GM04503 (cell line): ENCODE data around the gene EFHD1.
"Not testable (repeated sequence)": the region's sequence is repeated elsewhere in the genome, so short reads cannot be mapped to it uniquely, and the experiment has no call there.

Source experiments
- DNase-seq: peaks from one replicate; pipeline ENCODE4 v3.0.0-alpha.2; 2012; ENCODE audit warnings: low read depth

EFHD1 gene

DNA sequence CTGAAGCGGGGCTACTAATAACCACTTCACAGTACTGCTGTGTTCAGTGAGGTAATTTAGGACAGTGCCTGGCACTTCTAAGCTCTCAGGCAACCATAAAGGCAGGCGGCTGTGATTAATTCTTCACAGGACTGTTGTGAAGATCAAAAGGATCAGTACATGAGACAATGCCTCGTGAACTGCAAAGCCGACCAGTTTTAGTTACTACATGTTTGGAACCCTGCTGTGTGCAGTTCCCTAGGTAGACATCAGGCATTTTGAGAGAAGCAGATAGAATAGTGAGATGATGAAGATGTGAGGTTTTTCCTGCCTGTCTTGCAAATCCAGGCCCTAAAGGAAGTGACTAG is 19.1 kb downstream of the EFHD1 start:
- DNase-seq, result peak; percentile 38

DNA sequence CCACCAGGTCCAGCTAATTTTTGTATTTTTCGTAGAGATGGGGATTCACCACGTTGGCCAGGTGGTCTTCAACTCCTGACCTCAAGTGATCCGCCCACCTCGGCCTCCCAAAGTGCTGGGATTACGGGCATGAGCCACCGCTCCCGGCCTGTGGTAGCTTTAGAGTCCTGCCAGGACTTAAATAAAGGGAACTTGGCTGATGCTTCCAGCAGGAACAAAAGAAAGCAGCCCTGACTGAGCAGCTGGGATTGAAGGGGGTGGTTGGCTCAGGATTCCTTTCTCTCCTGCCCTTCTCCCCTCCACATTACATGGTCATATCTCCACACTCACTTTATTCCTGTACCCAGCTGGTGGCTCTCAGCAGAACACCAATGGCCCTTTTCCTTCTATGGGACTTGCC is 20.0 kb downstream of the EFHD1 start:
- DNase-seq, result no peak

DNA sequence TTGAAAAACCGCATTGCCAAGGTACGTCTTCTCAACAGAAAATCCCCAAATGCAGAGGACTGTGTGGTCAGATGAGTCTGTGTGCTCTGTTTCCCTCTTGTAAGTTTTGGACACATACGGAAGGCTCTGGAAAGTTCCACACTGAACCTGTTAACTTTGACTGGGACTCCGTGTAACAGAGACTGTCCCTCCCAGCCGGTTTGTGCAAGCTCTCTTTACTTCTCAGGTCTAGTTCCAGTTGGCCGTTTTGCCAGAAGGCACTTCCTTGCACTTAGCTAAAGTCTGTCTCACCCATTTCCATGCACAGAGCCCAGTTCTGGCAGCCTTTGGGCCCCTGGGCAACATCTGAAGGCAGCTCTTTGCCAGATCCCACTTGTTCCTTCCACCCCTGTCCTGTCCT is 22.0 kb downstream of the EFHD1 start:
- DNase-seq, result no peak

DNA sequence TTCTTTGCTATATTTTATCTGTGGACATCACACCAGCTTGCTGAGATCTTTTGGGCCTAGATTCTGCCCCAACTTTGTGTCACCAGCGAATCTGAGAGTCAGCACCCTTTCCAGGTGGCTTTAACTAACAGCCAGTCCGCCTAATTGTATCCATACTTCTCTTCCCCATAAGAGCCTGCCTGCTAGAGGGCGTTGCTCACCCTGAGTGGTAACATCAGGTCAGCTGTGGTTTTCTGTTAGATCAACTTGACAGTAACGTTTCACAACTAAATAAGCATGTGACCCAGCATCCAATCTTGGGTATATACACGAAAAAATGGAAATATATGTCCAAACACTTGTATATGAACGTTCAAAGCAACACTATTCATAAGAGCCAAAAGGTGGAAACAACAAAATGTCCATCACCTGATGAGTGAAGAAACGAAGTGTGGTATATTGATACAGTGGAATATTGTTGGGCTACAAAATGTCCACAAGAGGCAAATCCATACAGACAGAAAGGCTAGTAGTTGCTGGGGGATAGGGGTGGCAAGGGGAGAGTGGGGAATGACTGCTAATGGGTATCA is 24.9 kb downstream of the EFHD1 start:
- DNase-seq, result no peak

DNA sequence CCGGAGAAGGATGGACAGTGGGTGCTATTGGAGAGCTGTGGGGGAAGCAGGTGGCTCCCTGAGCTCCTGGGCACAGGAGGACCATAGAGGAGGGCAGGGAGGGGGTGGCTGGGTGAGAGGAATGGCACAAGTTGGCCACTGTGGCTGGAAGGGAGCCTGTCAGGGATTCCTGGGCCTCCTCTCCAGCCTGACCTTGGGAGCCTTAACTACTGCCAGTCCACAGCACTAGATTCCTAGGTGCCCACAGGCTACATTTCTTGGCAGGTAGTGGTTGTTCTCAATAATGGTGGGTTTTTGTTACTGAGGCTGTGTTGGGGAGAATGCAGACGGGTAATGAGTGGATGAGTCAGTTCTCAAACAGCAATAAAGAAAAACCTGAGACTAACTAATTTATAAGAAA is 26.0 kb downstream of the EFHD1 start:
- DNase-seq, result no peak

DNA sequence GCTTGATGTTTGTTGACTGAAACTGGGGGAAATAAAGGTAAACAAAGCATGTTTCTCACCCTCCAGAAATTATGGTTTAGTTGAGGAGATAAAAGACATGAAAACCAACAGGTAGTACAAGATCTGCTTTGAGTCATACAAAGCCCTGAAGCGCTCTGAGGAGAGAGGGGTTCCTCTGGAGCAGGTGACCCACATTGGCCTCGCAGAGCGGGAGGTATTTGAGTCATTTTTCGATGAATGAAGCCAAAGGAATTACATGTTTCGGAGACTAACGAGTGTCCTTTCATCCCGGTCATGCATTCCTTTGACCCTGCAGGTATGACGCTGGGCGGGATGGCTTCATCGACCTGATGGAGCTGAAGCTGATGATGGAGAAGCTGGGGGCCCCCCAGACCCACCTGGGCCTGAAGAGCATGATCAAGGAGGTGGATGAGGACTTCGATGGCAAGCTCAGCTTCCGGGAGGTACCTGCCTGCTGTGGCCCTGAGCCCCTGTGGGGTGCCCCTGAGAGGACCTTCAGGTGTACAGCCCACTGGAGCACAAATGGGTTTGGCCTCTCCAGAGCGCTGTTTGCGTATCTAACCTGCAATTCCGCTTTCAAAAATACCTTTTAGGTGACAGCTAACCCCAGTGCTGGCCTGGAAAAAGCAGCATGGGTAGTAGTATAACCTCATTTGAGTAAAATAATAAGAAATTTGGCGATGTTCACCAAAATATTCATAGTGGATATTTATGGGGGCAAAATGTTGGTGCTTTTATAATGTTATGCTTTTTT is 29.3 kb downstream of the EFHD1 start:
- DNase-seq, result no peak

DNA sequence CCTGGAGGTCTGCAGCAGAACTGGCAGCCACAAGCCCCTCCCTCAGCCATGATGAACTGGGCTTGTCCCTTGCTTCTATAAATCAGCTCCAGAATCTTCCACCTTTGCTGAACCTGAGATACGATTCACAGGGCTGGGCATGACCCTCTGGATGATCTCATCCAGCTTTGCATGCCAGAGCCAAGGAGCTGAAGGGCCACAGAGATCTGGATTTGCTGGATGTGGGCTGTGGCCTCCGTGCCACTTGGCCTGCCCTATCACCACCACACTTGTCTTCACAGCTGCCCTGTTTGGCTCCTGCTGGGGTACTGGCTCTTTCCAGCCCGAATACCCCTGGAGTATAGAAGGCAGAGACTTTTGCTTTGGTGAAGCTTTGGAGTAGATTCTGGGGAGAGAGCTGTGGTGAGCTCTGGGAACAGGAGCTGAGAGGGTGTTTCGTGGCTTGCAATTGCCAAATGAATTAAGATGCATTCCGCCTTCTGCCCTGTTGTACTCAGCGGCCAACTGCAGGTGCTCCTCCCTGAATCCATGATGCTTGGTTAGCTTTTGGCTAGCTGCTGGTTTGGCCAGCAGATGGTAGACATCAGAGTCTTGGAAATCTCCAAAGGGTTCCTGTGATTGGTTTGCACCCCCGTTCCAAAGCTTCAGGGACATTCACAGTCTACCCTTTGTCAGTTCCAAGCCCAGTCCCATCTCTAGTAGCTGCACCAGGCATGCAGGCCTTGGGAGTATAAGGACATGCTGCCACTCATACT is 32.8 kb downstream of the EFHD1 start:
- DNase-seq, result no peak

DNA sequence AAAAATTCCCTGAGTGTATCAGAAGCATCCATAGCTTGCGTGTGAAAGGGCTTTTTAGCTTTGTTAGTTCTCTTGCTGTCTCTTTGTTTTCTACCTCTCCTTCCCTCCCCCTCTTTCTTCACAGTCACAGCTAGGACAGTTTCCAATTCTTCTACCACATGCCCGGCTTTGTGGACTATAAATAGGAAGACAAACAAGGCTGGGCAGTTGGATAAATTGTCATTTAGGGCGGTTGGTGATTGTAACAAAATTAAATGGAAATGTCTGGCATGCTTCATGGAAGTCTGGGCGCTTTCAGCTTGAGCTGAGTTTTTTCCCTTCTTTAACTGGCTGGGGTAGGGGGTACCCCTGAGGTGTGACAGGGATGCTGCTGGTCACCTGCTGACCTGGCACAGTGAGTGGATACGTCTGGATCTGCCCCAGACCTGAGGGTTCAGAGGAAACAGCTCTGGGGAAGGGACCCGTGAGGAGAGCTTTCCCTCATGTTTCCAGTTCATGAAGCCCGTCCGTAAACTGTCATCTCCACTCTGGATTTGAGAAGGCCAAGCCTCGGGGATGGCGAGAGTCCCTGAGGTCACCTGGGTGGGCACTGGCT is 34.7 kb downstream of the EFHD1 start:
- DNase-seq, result no peak

DNA sequence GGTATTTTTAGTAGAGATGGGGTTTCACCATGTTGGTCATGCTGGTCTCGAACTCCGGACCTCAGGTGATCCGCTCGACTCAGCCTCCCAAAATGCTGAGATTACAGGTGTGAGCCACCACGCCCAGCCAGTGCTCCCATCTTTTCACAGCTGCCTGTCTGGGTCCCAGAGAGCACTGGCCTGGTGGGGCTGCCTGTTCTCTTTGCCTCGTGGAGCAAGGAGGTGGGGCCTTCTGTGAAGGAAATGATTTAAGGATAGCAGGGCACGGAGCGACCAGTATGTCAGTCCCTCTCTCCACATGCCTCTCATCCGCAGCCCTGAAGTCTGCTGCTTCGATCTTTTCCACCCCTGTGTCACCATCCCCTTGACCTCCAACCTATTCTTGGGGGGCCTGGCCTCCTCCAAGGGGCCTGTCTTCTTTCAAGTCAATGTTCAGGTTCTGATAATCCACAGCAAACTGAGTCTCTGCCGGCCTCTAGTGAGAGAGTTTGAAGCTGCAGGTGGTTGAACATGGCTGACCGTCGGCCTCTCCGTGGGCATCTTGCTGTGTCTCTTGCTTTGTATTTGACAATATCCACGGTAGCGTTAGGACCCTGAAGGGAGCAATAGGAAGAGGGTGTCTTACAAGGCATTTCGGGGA is 35.5 kb downstream of the EFHD1 start:
- DNase-seq, result no peak

DNA sequence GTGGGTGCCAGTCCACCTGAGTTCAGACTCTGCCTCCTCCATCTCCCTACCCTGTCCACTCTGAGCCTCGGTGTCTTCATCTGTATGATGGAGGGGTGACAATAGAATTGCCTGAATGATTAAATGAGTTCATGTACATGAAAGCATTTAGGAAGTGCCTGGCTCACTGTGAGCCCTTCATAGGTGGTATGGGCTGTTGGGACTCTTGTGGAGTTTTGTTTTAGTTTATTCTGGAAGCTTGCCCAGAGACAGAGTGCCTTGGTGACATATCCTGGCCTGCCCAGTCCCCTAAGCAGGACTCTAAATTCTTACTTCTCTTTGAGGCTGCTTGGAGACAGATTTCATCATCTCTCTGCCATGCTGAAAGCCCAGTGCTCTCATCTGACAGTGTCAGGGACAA is 39.2 kb downstream of the EFHD1 start:
- DNase-seq, result no peak

DNA sequence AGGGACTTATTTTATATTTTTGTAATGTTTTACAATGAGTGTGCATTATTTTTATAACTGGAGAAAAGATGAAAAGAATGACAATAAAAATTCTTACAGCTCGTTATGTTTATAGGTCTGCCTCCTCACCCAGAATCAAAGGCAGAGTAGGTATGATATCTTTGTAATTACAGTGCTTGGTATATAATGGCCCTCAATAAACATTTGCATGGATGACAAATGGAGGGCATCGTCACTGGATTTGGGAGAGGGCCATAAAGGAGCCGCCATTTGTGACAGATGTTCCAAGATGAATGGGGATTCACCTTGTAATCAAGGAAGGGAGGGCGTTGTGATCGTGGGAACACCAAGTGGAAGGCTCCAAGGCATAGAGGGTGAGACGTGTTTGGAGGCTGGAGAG is 41.1 kb downstream of the EFHD1 start:
- DNase-seq, result no peak

DNA sequence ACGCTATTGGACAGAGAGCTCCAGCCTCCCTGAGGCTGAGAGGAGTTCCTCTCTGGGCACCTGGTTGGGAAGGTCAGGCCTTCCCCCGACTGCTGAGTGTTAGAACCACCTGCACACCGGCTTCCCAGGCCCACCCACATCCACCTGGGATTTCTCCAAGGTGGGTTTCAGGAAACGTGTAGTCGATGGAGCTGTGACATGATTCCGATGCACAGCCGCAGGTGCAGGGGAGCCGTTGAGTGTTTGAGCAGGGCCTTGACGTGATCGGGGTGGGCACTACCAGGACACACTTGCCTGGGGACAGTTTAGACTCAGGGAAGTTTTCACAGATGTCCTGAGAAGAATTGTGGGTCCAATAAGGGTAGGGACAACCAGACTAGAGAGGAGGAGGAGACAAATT is 42.0 kb downstream of the EFHD1 start:
- no peak for DNase-seq

DNA sequence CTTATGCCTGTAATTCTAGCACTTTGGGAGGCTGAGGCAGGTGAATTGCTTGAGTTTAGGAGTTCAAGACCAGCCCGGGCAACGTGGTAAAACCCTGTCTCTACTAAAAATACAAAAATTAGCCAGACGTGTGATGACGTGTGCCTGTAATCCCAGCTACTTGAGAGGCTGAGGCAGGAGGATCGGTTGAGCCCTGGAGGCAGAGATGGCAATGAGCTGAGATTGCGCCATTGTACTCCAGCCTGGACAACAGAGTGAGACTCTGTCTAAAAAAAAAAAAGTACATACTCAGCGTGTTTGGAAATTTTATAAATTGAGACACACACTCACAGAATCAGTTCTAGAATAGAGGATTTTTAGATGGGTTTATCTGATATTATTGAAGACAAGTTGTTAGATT is 46.6 kb downstream of the EFHD1 start:
- DNase-seq, result no peak

DNA sequence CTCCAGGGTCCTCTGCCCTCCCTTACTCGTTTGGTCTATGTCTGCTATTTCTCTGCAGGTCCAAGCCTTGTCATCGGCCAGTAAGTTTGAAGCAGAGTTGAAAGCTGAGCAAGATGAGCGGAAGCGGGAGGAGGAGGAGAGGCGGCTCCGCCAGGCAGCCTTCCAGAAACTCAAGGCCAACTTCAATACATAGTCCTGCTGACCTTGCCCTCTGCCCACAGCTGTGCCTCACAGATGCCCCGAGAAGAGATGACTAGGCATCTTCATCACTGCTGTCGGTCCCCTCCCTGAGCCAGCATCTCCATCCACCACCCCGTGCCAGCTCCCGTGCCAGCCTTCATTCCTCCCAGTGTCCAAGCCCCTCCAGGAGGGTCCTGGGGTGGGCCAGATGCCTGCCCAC is 48.1 kb downstream of the EFHD1 start:
- DNase-seq, result no peak

DNA sequence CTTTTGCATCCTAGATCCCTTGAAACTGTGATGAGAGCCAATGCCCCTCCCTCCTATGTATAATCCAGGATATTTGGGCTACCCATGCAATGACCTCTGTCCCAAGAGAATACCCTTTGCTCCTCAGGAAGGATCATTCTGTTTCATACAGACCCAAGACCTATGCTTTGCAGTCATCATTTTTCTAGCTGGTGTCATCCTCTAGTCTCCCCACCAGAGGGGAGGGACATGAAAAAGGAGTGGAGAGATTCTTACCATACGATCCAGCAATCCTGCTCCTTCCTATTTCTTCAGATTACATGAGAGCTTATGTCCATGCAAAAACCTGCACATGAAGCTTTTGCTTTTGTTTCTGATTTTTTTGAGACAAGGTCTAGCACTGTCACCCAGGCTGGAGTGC is 50.0 kb downstream of the EFHD1 start:
- no peak for DNase-seq

DNA sequence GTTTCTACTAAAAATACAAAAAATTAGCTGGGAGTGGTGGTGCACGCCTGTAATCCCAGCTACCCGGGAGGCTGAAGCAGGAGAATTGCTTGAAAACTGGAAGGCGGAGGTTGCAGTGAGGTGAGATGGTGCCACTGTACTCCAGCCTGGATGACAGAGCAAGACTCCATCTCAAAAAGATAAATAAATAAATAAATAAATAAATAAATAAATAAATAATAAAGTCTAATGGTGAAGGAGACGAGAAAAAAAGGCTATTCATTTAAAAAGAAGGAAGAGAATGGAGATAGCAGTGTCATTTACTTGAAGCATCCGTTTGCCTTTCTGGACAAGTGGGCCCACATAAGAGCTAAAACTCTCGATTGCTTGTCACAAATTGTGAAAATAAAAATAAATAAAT is 52.0 kb downstream of the EFHD1 start:
- not testable (repeated sequence) for DNase-seq

DNA sequence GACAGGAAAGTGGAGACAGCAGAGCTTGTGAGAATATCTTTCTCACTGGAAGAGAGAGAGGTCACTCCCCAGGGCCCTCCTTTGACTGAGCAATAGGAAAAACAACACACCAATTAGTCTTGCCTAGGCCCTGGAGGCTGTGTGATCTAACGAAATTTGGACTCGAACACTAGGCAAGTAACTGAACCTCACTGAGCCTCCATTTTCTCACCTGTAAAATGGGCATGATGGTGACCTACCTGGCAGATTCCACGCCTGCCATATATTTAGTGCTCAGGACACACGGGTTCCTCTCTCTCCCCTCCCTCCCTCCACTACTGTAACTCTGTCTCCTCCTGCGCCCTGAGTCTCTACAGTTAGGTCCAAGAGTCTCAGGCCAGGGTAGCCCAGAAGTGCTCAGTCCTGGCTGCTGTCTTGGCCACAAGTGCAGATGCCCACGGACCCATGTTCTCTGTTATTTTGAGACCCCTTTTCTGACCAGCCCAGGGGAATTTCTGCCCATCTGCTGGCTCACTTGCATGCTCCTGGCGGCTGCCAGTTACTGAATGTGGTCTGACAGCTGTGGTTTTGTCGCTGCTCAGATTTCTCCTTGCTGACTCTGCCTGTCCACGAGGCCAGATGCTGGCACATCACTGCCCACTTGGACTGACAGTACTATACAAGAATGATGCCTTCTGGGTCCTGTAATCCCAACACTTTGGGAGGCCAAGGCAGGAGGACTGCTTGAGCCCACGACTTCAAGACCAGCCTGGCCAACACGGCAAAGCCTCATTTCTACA is 54.2 kb downstream of the EFHD1 start:
- no peak for DNase-seq

DNA sequence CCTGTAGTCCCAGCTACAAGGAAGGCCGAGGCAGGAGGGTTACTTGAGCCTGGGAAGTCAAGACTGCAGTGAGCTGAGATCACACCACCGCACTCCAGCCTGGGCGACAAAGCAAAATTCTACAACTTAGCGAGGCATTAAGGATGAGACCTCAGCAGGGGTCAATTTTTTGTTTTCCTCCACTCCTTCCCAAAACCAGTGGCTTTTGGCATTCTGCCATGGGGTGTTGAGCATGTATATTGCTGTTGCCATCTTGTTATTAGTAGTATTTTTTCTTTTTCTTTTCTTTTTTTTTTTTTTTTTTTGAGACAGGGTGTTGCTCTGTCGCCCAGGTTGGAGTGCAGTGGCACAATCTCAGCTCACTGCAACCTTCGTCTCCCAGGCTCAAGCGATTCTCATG is 54.8 kb downstream of the EFHD1 start:
- DNase-seq, result no peak

DNA sequence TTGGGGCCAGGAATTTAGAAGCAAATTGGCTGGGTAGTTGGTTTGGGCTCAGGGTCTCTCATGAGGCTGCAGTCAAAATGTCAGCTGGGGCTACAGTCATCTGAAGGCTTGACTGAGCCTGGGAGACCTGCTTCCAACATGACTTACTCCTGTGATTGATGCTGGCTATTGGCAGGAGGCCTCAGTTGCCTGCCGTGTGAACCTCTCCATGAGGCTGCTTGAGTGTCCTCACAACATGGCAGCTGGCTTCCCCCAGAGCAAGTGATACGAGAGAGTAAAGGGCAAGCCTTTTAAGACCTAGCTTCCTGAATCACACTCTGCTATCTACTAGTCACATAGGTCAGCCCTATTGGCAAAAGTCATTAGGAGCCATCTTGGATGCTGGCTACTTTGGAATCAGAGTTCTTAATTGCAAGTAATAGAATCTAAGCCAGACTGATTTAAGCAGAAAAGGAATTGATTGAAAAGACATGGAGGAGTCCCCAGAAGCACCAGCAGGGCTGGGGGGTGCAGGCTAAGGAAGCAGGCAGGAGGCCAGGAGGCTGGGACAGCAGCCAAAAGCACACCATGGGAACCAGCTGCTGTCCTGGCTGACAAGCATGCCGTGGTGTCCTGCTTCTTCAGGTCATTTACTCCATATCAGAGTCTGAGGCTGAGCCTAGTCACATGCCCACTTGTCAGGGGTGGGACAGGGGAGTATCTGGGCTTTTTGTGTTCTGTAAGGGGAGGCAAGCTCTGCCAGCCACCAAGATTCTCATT is 55.9 kb downstream of the EFHD1 start:
- DNase-seq, result no peak

DNA sequence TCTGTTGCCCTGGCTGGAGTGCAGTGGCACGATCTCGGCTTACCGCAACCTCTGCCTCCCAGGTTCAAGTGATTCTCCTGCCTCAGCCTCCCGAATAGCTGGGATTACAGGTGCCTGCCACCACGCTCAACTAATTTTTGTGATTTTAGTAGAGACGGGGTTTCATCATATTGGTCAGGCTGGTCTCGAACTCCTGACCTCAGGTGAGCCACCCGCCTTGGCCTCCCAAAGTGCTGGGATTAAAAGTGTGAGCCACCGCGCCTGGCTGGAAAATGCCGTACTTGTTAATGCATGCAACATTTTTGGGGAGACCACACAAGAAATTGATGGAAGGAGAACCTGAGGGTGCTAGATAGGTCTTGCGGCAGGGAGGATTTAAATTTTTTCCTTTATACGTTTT is 57.7 kb downstream of the EFHD1 start:
- DNase-seq, result not testable (repeated sequence)

DNA sequence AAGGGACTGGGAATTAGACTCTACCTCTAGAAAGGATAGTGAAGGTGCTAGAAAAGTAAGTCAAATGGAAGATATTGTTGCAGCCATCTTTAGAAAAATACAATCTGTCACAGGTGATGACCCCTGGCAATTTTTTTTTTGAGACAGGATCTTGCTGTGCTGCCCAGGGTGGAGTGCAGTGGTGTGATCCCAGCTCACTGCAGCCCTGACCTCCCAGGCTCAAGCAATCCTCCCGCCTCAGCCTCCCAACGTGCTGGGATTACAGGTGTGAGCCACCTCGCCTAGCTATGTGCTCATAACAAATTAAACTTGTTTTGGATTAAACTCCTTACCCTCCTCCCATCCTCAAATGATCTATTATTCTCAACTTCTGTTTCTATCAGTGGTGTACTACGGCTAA is 59.9 kb downstream of the EFHD1 start:
- DNase-seq, result no peak
